Right renal cortex interstitium (tissue), 3 donors: ENCODE data around the gene TUBA3E. TPM values are rescaled to one million over a fixed set of nuclear protein-coding genes. Genes with fewer than 3 reads are reported as not detected.
"Not testable (repeated sequence)": the region's sequence is repeated elsewhere in the genome, so short reads cannot be mapped to it uniquely, and the experiment has no call there.

Source experiments
- DNase-seq, 3 donors: peaks; one replicate each; pipeline ENCODE4 v3.0.0-alpha.2; 2013; ENCODE audit warnings: low read depth in 3 of 3, low spot score in 2 of 3
- polyA plus RNA-seq, 3 donors: library from polyadenylated mRNA; unstranded; fragments of 120-200 nt; gene quantifications; one replicate each; pipeline ENCODE4 v1.2.1, GENCODE V29; 2013; ENCODE audit not compliant: insufficient read length in 3 of 3

TUBA3E gene
- polyA plus RNA-seq, 3 donors: 0.12 TPM; not detected in 2

DNA sequence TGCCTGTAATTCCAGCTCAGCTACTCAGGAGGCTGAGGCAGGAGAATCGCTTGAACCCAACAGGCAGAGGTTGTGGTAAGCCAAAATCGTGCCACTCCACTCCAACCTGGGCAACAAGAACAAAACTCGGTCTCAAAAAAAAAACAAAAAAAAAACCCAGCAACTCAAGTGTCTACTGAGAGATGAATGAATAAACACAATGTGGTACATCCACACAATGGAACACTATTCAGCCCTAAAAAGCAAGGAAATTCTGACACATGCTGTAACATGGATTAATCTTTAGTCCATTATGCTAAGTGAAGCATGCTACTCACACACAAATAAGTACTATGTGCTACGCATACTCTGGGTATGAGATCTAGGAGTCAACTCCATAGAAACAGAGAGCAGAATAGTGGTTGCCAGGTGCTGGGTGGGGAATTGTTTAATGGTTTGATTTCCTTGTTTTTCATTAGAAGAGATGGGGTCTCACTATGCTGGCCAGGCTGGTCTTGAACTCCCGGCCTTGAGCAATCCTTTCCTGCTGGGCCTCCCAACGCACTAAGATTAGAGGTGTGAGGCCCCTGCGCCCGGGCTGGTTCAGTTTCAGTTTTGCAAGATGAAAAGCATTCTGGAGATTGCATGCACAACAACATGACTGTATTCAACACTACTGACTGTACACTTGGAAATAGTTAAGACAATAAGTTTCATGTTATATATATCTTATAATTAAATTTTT lies 32.8 kb downstream of the TUBA3E start:
- DNase-seq: no peak

DNA sequence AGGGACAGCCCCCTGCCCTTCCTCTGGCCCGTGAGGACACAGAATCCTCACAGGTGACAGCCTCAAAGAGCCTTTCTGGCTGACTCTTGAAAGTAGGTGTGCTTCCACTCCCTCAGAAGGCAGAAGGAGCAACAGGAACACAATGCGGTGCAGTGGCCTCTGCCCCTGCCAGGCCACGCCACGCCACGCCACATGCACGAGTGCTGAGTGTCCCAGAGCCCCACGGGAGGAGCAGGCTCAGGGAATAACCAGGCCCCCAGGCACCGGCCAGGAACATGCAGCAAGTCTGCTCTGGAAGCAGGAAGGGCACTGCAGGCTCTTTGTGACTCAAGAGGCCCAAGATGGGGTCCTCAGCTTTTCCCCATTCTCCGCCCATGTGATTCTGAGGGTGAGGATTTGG lies 35.3 kb downstream of the TUBA3E start:
- DNase-seq: no peak

DNA sequence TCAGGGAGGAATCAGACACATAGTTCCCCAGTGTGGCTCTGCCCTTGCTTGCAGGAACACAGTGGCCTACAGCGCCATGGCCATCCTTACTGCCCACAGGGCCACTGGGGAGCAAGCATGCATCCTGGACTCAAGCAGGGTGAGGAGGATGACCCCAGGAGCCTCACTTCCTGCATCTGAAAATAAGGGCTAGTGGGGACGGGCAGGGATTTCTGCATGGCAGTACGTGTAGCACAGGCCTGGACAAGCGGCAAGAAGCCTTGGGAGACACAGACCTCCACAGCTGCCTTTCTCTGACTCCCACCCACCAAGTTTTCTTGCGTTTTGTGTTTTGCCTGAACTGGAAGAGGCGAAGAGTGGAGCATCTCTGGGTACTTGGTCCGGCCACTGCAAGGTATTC lies 35.8 kb downstream of the TUBA3E start:
- DNase-seq: not testable (repeated sequence)

- not testable (repeated sequence) for DNase-seq
Measured at GRCh38 chr2:130160838-130161705, 37.2 kb downstream of the TUBA3E start.

- DNase-seq: no peak
Measured at GRCh38 chr2:130160131-130160530, 38.1 kb downstream of the TUBA3E start.

DNA sequence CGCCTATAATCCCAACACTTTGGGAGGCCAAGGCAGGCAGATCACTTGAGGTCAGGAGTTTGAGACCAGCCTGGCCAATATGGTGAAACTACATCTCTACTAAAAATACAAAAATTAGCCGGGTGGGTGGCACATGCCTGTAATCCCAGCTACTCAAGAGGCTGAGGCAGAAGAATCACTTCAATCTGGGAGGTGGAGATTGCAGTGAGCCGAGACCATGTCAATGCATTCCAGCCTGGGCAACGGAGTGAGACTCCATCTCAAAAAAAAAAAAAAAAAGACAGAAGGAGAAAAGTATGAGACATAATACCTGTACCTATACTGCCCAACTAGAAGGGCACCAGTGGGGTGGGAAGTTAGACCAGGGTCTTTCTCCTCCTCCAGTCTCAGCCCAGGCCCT lies 38.9 kb downstream of the TUBA3E start:
- DNase-seq: not testable (repeated sequence)

- DNase-seq: no peak
Measured at GRCh38 chr2:130158631-130159030, 39.6 kb downstream of the TUBA3E start.

DNA sequence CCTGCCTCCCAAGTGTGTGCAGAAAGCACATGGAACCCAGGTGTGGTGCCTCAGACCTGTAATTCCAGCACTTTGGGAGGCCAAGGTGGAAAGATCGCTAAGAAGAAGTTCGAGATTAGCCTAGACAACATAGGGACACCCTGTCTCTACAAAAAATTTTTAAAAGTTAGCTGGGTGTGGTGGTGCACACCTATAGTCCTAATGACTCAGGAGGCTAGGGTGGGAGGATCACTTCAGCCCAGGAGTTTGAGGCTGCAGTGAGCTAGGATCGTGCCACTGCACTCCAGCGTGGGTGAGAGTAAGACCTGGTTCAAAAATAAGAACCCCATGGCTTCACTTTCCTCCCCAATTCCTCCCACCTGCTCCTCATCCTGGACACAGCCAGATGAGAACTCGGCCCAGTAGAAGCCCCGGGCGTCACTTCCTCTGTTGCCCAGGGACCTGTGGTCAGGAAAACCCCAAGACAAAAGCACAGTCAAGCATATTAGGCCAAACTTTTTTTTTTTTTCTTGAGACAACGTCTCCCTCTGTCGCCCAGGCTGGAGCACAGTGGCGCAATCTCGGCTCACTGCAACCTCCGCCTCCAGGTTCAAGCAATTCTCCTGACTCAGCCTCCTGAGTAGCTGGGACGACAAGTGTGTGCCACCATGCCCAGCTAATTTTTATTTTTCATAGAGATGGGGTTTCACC lies 40.3 kb downstream of the TUBA3E start:
- DNase-seq: not testable (repeated sequence)

GRCh38 chr2:130157354-130157753 lies 40.9 kb downstream of the TUBA3E start:
- not testable (repeated sequence) for DNase-seq

DNA sequence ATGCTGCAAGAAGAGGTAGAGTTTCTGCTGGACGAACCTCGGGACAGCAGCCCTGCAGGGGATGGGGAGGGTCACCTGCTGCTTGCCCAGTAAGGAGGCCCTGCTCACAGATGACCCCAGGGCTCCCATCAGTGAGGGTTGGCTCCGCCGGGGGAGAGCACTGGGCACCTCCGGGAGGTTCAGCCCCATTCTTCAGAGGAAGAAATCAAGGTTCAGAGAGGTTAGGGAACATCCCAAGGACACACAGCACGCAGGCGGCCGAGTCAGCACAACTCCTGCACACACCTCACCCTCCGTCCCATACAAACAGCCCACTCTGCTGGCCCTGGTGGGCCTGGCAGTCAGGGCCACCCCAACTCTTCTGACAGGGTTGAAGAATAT lies 41.6 kb downstream of the TUBA3E start:
- no peak for DNase-seq

DNA sequence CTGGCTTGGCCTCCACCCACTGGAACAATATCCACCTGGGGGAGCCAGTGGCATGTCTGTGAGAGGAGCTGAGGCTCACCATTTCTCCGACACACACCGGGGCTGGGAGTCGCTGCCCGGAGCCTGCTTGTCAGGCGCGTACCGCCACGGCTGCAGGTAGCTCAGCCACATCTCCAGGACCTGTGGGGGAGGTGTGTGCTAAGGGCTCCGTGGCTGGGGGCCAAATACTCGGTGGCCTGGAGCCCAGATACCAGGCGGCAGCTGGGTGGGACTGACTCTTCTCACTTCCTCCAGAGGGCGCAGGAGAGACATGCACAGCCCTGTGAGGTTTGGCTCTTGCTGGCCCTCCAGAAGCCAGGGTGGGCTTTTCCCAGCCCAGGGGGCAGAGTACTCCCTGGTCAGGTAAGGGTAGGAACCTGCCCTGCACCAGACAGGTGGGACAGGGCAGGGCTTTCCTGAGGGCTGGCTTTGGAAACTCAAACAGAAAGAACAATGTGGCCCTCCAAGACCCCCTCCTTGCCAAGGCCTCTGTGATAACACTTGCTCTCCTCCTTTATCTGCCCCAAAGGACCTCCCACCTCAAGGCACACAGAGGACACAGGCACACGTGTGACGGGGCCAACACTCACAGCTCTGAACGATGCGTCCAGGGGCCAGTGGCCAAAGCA lies 42.1 kb downstream of the TUBA3E start:
- not testable (repeated sequence) for DNase-seq

GRCh38 chr2:130154773-130155765 lies 43.2 kb downstream of the TUBA3E start:
- DNase-seq: no peak

DNA sequence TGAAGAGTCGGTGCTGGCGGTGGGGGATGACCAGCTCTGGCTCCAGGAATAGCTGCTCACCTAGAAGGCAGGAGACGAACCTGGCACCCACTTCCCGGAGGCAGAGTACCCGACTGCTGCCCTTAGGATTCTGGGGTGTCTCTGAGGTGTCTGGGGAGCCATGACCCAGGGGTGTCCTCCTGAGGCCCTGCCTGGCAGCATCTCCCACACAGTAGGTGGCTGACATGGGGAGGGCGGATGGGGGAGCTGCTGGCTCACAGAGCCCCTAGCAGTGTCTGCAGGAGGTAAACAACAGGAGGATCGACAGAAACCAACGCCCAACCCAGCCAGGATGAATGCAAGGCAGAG lies 43.8 kb downstream of the TUBA3E start:
- DNase-seq: not testable (repeated sequence)

DNA sequence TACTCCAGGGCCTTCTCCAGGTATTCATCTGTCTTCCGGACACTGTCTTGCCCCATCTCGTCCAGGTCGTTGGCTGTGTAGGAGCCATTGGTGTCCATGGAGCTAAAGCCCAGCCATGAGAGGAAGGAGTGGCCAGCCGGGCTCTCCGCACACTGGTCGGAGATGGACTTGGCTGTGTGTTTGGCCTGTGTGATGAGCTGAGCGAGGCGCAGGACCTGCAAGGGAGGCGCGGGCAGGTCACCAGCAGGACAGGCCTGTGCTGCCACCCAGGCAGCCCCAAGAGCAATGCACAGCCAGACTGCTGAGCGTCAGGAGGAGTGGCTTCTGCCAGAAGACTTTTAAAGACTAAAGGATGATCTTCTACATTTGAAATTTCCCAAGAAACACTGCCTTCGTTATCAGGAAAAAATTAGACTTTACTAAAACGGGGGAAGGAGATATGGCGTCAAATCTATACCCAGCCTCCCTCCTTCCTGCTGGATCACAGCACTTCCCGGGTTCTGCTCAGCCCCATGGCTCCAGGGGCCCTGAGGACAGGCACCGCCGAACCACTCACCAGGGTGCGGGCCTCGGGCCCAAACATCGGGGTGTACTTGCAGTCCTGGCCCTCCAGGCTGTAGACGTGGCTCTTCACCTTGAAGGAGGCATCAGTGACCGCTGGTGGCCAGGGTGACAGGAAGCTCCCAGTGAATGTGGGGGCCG lies 44.4 kb downstream of the TUBA3E start:
- DNase-seq: not testable (repeated sequence)

DNA sequence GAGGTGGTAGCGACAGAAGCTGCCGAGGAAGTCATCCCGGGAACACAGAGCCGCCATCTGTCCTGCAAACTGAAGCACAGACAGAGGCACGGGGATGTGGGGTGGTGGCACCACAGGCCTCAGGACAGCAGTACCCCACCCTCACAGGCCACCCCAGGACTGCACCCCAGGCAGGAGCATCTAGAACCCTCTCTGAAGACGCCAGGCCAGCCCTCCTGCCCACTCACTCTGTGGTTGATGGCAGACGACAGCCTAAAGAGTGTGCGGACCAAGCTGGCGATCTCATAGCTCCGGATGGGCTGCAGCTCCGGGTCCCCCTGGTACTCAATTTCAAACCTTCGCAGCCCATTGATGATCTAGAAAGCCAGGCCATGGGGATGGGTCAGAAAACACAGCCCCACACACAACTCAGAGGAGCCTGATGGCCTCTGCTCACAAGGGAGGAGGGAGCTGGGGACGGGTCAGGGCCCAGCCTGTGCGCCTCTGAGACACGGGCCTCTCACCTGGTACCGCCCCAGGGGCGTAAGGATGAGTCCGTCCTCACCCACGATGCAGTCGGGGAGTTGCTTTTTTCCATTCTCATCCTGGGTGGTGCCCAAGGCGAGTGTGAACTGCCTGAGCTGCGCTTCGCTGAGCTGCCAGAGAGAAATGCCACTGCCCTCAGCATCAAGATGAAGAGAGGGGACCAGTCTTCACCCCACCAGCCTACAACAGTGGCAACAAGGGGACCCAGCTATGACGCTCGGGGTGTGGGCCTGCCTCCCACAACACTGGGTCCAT lies 45.2 kb downstream of the TUBA3E start:
- DNase-seq: no peak

GRCh38 chr2:130152136-130152815 lies 46.0 kb downstream of the TUBA3E start:
- DNase-seq: not testable (repeated sequence)

GRCh38 chr2:130151145-130151512 lies 47.1 kb downstream of the TUBA3E start:
- not testable (repeated sequence) for DNase-seq
